Osteoblast (primary cell): Measurements from ENCODE around the gene MBP. TPM values are rescaled to one million over a fixed set of nuclear protein-coding genes. Genes with fewer than 3 reads are reported as not detected.

Experiments used
- DNase-seq: peaks from one replicate; pipeline ENCODE4 v3.0.0; 2011; ENCODE audit warnings: low spot score, mixed read lengths; ENCODE audit not compliant: insufficient read length; ENCODE audit errors: missing footprints
- H2AFZ ChIP-seq: 2 replicates; pipeline ENCODE4 v1.6.0; 2011; ENCODE audit warnings: mild to moderate bottlenecking, low read length
- H3K27ac ChIP-seq: 2 replicates; pipeline ENCODE4 v1.5.1; 2011; ENCODE audit warnings: mild to moderate bottlenecking, low read depth, low read length, moderate library complexity
- H3K27me3 ChIP-seq: 2 replicates; pipeline ENCODE4 v1.6.0; 2012; ENCODE audit warnings: mild to moderate bottlenecking, control low read depth, inconsistent platforms, low read length, moderate library complexity; ENCODE audit not compliant: insufficient read depth
- H3K36me3 ChIP-seq: 2 replicates; pipeline ENCODE4 v1.5.1; 2011; ENCODE audit warnings: mild to moderate bottlenecking, low read length, control low read depth, moderate library complexity; ENCODE audit not compliant: insufficient read depth
- H3K4me1 ChIP-seq: 2 replicates; pipeline ENCODE4 v1.5.1; 2011; ENCODE audit warnings: mild to moderate bottlenecking, low read length, control low read depth, moderate library complexity; ENCODE audit not compliant: insufficient read depth
- H3K4me2 ChIP-seq: 2 replicates; pipeline ENCODE4 v1.6.0; 2011; ENCODE audit warnings: mild to moderate bottlenecking, low read length; ENCODE audit not compliant: insufficient read depth
- H3K4me3 ChIP-seq: fragments of 200-600 bp; sonication (generic); 3 replicates; pipeline ENCODE4 v1.5.1; 2012; ENCODE audit warnings: mild to moderate bottlenecking, low read length, inconsistent platforms; ENCODE audit not compliant: insufficient read depth
- H3K79me2 ChIP-seq: 2 replicates; pipeline ENCODE4 v1.6.0; 2012; ENCODE audit warnings: mild to moderate bottlenecking, low read length, control low read depth, inconsistent platforms; ENCODE audit not compliant: insufficient read depth
- H3K9me3 ChIP-seq: 2 replicates; pipeline ENCODE4 v1.5.1; 2011; ENCODE audit warnings: low read depth, low read length, control low read depth
- H4K20me1 ChIP-seq: 2 replicates; pipeline ENCODE4 v1.6.0; 2012; ENCODE audit warnings: mild to moderate bottlenecking, low read length, control low read depth; ENCODE audit not compliant: insufficient read depth
- CTCF ChIP-seq: IDR thresholded peaks from 2 replicates; pipeline ENCODE4 v1.5.1; 2011; ENCODE audit warnings: mild to moderate bottlenecking, low read depth, low read length, moderate library complexity; ENCODE audit errors: extremely low read depth
- total RNA-seq: library from RNA; depleted of rRNA; stranded (reverse); fragments of >200 nt; gene quantifications from 2 replicates; pipeline ENCODE4 v1.2.3, GENCODE V29; 2012

MBP gene
- total RNA-seq, 1 donor = 2.2 TPM

GRCh38 chr18:77157312-77157711, 24.7 kb upstream of the MBP start:
- Histone ChIP-seq H3K4me1 (no peaks in the 10 kb centered on the region), H3K4me3 (no peak overlapping the region), H3K27me3 (no peaks in the 10 kb centered on the region), H3K9me3 (no peaks in the 10 kb centered on the region), H3K36me3 (no peaks in the 10 kb centered on the region), H4K20me1 (no peaks in the 10 kb centered on the region), H3K4me2 (no peak overlapping the region), H3K79me2 (no peaks in the 10 kb centered on the region), H3K27ac (no peak overlapping the region), H2AFZ (no peak overlapping the region)
- no peak for TF ChIP-seq CTCF
- no peak for DNase-seq

GRCh38 chr18:77155031-77155430, 22.4 kb upstream of the MBP start:
- H4K20me1 ChIP-seq = no peaks in the 10 kb centered on the region
- no peak overlapping the region for H3K27ac ChIP-seq
- H2AFZ ChIP-seq = no peak overlapping the region
- TF ChIP-seq CTCF = no peak
- H3K36me3 ChIP-seq = no peaks in the 10 kb centered on the region
- H3K4me3 ChIP-seq = no peak overlapping the region
- H3K79me2 ChIP-seq = no peaks in the 10 kb centered on the region
- DNase-seq = no peak
- no peak overlapping the region for H3K4me2 ChIP-seq
- H3K9me3 ChIP-seq = no peaks in the 10 kb centered on the region
- no peaks in the 10 kb centered on the region for H3K4me1 ChIP-seq
- no peaks in the 10 kb centered on the region for H3K27me3 ChIP-seq

GRCh38 chr18:77153404-77153803, 20.8 kb upstream of the MBP start:
- no peak overlapping the region for H3K27ac ChIP-seq
- no peak for DNase-seq
- H4K20me1 ChIP-seq = no peaks in the 10 kb centered on the region
- TF ChIP-seq CTCF = no peak
- no peak overlapping the region for H3K4me2 ChIP-seq
- H3K4me3 ChIP-seq = no peak overlapping the region
- H3K4me1 ChIP-seq = no peaks in the 10 kb centered on the region
- H3K9me3 ChIP-seq = no peaks in the 10 kb centered on the region
- no peaks in the 10 kb centered on the region for H3K79me2 ChIP-seq
- H3K36me3 ChIP-seq = no peaks in the 10 kb centered on the region
- no peak overlapping the region for H2AFZ ChIP-seq
- H3K27me3 ChIP-seq = no peaks in the 10 kb centered on the region

GRCh38 chr18:77151772-77152520, 19.4 kb upstream of the MBP start:
- Histone ChIP-seq H2AFZ (no peak overlapping the region), H3K79me2 (no peaks in the 10 kb centered on the region), H3K4me3 (no peak overlapping the region), H3K27ac (no peak overlapping the region), H3K9me3 (no peaks in the 10 kb centered on the region), H3K36me3 (no peaks in the 10 kb centered on the region), H3K27me3 (no peaks in the 10 kb centered on the region), H3K4me1 (peaks cover 5% of the 10 kb centered on the region), H4K20me1 (no peaks in the 10 kb centered on the region), H3K4me2 (no peak overlapping the region)
- no peak for TF ChIP-seq CTCF
- no peak for DNase-seq
